Calu3 (cell line): ENCODE data around the gene COTL1. TPM values are rescaled to one million over a fixed set of nuclear protein-coding genes. Genes with fewer than 3 reads are reported as not detected.

Experiments
- BruUV-seq: library from RNA; stranded (reverse); fragments of 400-500 nt; replicated peaks from 2 replicates; lab custom pipeline; 2021; lab: Mats Ljungman, UMichigan
- CTCF ChIA-PET: fragments of 300-600 bp; sonication (Branson Sonifier 250); formaldehyde crosslinking; loops from one replicate; lab custom pipeline; 2022; ENCODE audit warnings: antibody characterized with exemption; lab: Charles Lee
- DNase-seq: peaks from one replicate; pipeline ENCODE4 v3.0.0; 2022
- H3K27ac Mint-ChIP-seq: one replicate; pipeline ENCODE4 v1.8.0; 2022; ENCODE audit warnings: mixed read lengths; ENCODE audit not compliant: unreplicated experiment
- H3K27me3 Mint-ChIP-seq: one replicate; pipeline ENCODE4 v1.8.0; 2022; ENCODE audit warnings: mixed read lengths; ENCODE audit not compliant: unreplicated experiment
- H3K36me3 Mint-ChIP-seq: one replicate; pipeline ENCODE4 v1.8.0; 2022; ENCODE audit warnings: mild to moderate bottlenecking, moderate library complexity, mixed read lengths; ENCODE audit not compliant: insufficient read depth, unreplicated experiment
- H3K4me1 Mint-ChIP-seq: one replicate; pipeline ENCODE4 v1.8.0; 2022; ENCODE audit warnings: mild to moderate bottlenecking, low read depth, mixed read lengths; ENCODE audit not compliant: unreplicated experiment
- H3K4me3 Mint-ChIP-seq: one replicate; pipeline ENCODE4 v1.8.0; 2022; ENCODE audit warnings: mild to moderate bottlenecking, low read depth, moderate library complexity, mixed read lengths; ENCODE audit not compliant: unreplicated experiment
- H3K9me3 Mint-ChIP-seq: one replicate; pipeline ENCODE4 v1.8.0; 2022; ENCODE audit warnings: low read depth, mixed read lengths; ENCODE audit not compliant: unreplicated experiment
- CTCF ChIP-seq: fragments of 200-600 bp; IDR thresholded peaks from one replicate; pipeline ENCODE4 v1.8.0; 2022; ENCODE audit warnings: antibody characterized with exemption; ENCODE audit not compliant: unreplicated experiment
- intact Hi-C: fragments of 100-400 bp; cut with micrococcal nuclease; formaldehyde crosslinking; loops from one replicate; pipeline ENCODE4 v1.10.0; 2022; ENCODE audit not compliant: unreplicated experiment
- total RNA-seq: library from RNA; stranded (reverse); gene quantifications from 2 replicates; pipeline ENCODE4 v1.2.3, GENCODE V29; 2022

COTL1 gene
- total RNA-seq, 1 experiment from 2014 or later = 343 TPM

- Mint-ChIP-seq H3K27me3 (no peaks in the 10 kb centered on the region), H3K4me3 (no peak overlapping the region), H3K9me3 (no peaks in the 10 kb centered on the region), H3K4me1 (peaks cover 11% of the 10 kb centered on the region), H3K36me3 (peaks cover 45% of the 10 kb centered on the region), H3K27ac (no peak overlapping the region)
- intact Hi-C loops = no loop called here
- DNase-seq = no peak
- CTCF ChIA-PET = no interaction called here
- no TSS peak for BruUV-seq
- no peak for TF ChIP-seq CTCF
Measured at GRCh38 chr16:84584678-84585077, 33.2 kb downstream of the COTL1 start.

- no peak for TF ChIP-seq CTCF
- intact Hi-C loops = no loop called here
- no TSS peak for BruUV-seq
- peaks cover 18% of the 10 kb centered on the region for H3K4me1 Mint-ChIP-seq
- CTCF ChIA-PET = no interaction called here
- no peak overlapping the region for H3K4me3 Mint-ChIP-seq
- H3K9me3 Mint-ChIP-seq = no peaks in the 10 kb centered on the region
- H3K27ac Mint-ChIP-seq = no peak overlapping the region
- DNase-seq = no peak
- H3K36me3 Mint-ChIP-seq = peaks cover 45% of the 10 kb centered on the region
- H3K27me3 Mint-ChIP-seq = no peaks in the 10 kb centered on the region
Measured at GRCh38 chr16:84583995-84584394, 33.9 kb downstream of the COTL1 start.

GRCh38 chr16:84582958-84583516 lies 34.8 kb downstream of the COTL1 start:
- Mint-ChIP-seq H3K9me3 (no peaks in the 10 kb centered on the region), H3K27ac (no peak overlapping the region), H3K4me1 (peaks cover 28% of the 10 kb centered on the region), H3K27me3 (no peaks in the 10 kb centered on the region), H3K36me3 (peaks cover 45% of the 10 kb centered on the region), H3K4me3 (no peak overlapping the region)
- BruUV-seq = no TSS peak
- intact Hi-C loops = no loop called here
- CTCF ChIA-PET = no interaction called here
- DNase-seq = no peak
- TF ChIP-seq CTCF = no peak

GRCh38 chr16:84581158-84581557 lies 36.7 kb downstream of the COTL1 start:
- Mint-ChIP-seq H3K27ac (no peak overlapping the region), H3K9me3 (no peaks in the 10 kb centered on the region), H3K4me1 (peaks cover 47% of the 10 kb centered on the region), H3K27me3 (no peaks in the 10 kb centered on the region), H3K4me3 (no peak overlapping the region), H3K36me3 (peaks cover 50% of the 10 kb centered on the region)
- DNase-seq = no peak
- CTCF ChIA-PET = interaction anchor here (1.1 kb wide), 1 partner anchor 11 kb away, joined by 4 read pairs; no protein-coding TSS in a partner anchor
- no peak for TF ChIP-seq CTCF
- BruUV-seq = no TSS peak
- intact Hi-C loops = no loop called here
